Measurements from ENCODE around the gene CYSRT1. TPM values are rescaled to one million over a fixed set of nuclear protein-coding genes. Genes with fewer than 3 reads are reported as not detected.
A peak's percentile ranks its signal among the peaks of the same experiment; 100 is the strongest.

The CYSRT1 gene
- total RNA-seq, 2 experiments from 2014 or later = 1.7 to 2.9 TPM

DNA sequence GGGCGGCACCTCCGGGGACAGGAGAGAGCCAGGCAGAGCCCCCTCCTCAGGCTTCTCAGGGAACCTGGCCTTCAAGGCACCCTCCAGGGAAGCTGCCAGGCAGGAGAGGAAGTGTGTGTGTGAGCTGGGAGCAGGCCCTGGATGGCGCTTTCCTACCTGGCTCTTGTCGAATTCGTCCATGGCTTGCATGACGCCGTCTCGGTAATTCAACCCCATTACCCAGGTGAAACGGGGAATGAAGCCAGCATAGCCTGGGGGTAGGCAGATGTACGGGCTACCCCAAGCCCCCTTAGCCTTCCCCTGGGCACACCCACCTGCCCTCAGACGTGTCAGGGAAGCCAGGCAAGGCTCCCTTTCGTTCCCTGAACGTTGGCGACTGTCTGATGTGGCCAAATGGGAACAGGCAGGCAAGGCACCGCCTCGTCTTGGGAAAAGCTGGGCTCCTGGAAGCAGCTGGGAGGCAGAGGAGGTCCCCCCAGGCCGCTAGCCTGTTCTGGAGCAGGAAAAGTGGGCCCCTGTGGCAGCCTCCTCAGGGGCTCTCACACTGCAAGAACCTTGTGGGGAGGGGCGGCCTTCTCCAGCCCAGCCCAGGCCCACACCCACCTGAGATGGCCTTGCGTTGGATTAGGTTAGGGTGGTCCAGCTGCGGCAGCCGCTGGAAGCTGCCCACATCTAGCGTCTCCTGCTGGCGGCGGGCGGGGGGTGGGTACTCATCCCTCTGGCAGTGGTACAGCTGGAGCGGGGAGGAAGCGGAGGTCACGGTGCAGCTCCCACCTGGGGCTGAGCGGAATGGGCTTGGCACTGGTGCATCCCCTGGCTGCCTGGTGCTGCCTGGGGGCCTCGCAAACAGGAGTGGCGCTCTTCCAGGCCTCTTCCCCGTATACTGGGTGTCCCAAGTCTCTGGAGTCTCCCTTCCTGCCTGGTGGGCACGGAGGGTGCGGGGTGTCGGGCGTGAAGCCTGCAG is 19.8 kb downstream of the CYSRT1 start:
- intact Hi-C loops (cut with micrococcal nuclease; ENCODE audit: unreplicated experiment) = no loop called here
- Histone ChIP-seq H3K27ac (ENCODE audit: low read depth, low read length, poor library complexity, severe bottlenecking) (no peak overlapping the region), H4K20me1 (ENCODE audit: insufficient read depth, low read length) (peaks cover 14% of the 10 kb centered on the region), H3K4me1 (ENCODE audit: insufficient read depth, low read length, poor library complexity, severe bottlenecking) (peaks cover 36% of the 10 kb centered on the region), H3K9me2 (ENCODE audit: insufficient read depth, low read length) (no peaks in the 10 kb centered on the region), H3K9me3 (ENCODE audit: low read length) (no peaks in the 10 kb centered on the region), H2AFZ (ENCODE audit: low read length) (no peak overlapping the region), H3K4me3 (ENCODE audit: low read depth, low read length, poor library complexity, severe bottlenecking) (no peak overlapping the region), H3K36me3 (ENCODE audit: insufficient read depth, low read length) (peaks cover 28% of the 10 kb centered on the region), H3K79me2 (ENCODE audit: insufficient read depth, low read depth, low read length) (peaks cover 19% of the 10 kb centered on the region), H3K4me2 (ENCODE audit: low read length) (0 out of 2 replicates have a peak overlapping the region, but pooled peaks have one; percentile 43)
- no peak for TF ChIP-seq EZH2phosphoT487 (IDR thresholded peaks at IDR 0.05; ENCODE audit: borderline replicate concordance, low read depth, low read length)
- TF ChIP-seq, protein P1, sequence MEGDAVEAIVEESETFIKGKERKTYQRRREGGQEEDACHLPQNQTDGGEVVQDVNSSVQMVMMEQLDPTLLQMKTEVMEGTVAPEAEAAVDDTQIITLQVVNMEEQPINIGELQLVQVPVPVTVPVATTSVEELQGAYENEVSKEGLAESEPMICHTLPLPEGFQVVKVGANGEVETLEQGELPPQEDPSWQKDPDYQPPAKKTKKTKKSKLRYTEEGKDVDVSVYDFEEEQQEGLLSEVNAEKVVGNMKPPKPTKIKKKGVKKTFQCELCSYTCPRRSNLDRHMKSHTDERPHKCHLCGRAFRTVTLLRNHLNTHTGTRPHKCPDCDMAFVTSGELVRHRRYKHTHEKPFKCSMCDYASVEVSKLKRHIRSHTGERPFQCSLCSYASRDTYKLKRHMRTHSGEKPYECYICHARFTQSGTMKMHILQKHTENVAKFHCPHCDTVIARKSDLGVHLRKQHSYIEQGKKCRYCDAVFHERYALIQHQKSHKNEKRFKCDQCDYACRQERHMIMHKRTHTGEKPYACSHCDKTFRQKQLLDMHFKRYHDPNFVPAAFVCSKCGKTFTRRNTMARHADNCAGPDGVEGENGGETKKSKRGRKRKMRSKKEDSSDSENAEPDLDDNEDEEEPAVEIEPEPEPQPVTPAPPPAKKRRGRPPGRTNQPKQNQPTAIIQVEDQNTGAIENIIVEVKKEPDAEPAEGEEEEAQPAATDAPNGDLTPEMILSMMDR (conservative IDR thresholded peaks at IDR 0.05; ENCODE audit: low read length) = no peak
- DNase-seq (ENCODE audit: low spot score) = no peak
- ChIA-PET CTCF (ENCODE audit: unreplicated experiment) (no interaction called here), POLR2A (interaction anchor here (0.6 kb wide), 1 partner anchor 174 kb away, joined by 3 read pairs; the partner anchor contains the start of gene SAPCD2)
- no TSS peak for BruUV-seq (replicated peaks)

DNA sequence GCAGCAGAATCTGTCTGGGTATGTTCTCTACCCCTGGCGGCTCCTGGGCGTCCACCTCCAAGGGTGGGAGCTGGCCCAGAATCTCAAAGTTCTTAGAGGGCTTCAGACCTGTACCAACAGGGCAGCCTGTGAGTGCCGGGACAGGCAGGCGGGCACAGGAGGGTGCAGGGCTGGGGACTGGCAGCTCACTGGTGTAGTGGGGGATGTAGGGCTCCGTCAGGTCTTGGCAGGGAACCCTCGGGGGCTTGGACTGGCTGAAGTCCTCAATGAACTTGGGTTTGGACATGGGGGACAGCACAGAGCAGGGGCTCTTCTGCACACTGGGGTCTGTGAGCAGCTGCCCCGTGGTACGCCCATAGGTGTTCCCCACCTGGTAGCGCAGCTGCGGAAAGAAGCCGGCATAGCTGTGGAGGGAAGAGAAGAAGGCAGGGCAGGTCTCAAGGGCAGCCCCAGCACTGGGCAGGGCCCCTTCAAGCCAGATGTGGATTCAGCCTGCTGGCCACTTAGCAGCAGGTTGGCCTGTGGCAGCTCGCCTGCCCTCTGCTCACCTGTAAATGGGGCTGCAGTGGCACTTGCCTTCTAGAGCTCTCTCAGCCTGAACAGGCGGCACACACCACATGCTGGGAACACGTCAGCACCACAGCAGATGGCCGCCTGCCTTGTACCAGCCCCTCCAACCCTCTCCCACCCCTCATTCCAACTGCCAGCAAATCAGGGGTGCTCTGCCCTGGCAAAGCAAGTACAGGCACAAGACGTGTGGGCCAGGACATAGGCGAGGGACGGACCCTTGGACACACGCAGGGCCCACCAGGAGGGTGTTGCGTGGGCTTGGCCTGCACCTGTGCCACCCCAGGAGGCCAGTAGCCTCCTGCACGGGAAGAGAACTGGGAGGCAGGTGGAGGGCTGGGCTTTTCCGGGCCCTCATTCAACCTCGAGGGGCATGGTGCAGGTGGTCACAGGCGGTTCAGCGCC is 20.8 kb downstream of the CYSRT1 start:
- H3K4me1 ChIP-seq (ENCODE audit: insufficient read depth, low read length, poor library complexity, severe bottlenecking) = peaks cover 36% of the 10 kb centered on the region
- no peak for DNase-seq (ENCODE audit: low spot score)
- no peak overlapping the region for H3K4me3 ChIP-seq (ENCODE audit: low read depth, low read length, poor library complexity, severe bottlenecking)
- POLR2A ChIA-PET = no interaction called here
- intact Hi-C loops (cut with micrococcal nuclease; ENCODE audit: unreplicated experiment) = no loop called here
- no peaks in the 10 kb centered on the region for H3K9me3 ChIP-seq (ENCODE audit: low read length)
- CTCF ChIA-PET (ENCODE audit: unreplicated experiment) = no interaction called here
- H3K79me2 ChIP-seq (ENCODE audit: insufficient read depth, low read depth, low read length) = peaks cover 17% of the 10 kb centered on the region
- BruUV-seq (replicated peaks) = no TSS peak
- no peak overlapping the region for H3K4me2 ChIP-seq (ENCODE audit: low read length)
- TF ChIP-seq, protein P1 (conservative IDR thresholded peaks at IDR 0.05; ENCODE audit: low read length) = no peak
- no peak for TF ChIP-seq EZH2phosphoT487 (IDR thresholded peaks at IDR 0.05; ENCODE audit: borderline replicate concordance, low read depth, low read length)
- H4K20me1 ChIP-seq (ENCODE audit: insufficient read depth, low read length) = peaks cover 14% of the 10 kb centered on the region
- H3K27ac ChIP-seq (ENCODE audit: low read depth, low read length, poor library complexity, severe bottlenecking) = no peak overlapping the region
- no peak overlapping the region for H2AFZ ChIP-seq (ENCODE audit: low read length)
- no peaks in the 10 kb centered on the region for H3K9me2 ChIP-seq (ENCODE audit: insufficient read depth, low read length)
- peaks cover 28% of the 10 kb centered on the region for H3K36me3 ChIP-seq (ENCODE audit: insufficient read depth, low read length)

All from OCI-LY7 (cell line).